ENCODE data around the gene MYH14. TPM values are rescaled to one million over a fixed set of nuclear protein-coding genes. Genes with fewer than 3 reads are reported as not detected.

MYH14 gene
- total and polyA plus RNA-seq, 10 of the 15 experiments (the other 5 are each of a cell fraction or from before 2014, with no cell fraction given): 0.06 to 0.69 (median 0.15) TPM; not detected in 4

DNA sequence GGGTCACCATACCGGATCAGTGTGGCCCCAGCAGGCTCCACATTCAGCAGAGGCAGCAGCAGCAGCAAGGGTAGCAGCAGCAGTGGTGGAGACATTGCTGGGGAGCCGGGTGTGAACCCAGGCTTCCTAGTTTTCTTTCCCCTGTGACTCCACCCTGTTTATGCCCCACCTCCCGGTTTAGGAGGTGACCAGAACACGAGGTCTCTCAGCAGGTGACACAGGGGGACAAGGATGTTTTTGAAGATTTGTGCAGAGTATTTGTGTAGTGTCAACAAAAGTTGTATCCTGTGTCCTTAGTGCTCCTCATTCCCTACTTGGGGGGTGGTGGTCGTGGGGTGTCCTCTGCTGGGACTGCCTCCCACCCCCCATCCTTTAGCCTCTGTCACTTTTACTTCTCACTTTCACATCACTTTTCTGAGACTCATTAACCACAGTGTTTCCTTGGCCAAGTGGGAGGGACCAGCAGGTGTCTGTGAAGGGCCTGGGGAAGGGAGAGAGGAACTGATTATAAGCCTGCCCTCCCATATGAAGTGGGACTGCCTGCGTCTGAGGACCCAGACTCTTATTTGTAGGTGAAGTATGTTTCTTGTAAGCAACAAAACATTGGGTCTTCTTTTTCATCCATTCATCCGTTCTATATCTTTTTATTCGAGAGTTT is 141.4 kb downstream of the MYH14 start (continued):
- TF ChIP-seq, protein P1, sequence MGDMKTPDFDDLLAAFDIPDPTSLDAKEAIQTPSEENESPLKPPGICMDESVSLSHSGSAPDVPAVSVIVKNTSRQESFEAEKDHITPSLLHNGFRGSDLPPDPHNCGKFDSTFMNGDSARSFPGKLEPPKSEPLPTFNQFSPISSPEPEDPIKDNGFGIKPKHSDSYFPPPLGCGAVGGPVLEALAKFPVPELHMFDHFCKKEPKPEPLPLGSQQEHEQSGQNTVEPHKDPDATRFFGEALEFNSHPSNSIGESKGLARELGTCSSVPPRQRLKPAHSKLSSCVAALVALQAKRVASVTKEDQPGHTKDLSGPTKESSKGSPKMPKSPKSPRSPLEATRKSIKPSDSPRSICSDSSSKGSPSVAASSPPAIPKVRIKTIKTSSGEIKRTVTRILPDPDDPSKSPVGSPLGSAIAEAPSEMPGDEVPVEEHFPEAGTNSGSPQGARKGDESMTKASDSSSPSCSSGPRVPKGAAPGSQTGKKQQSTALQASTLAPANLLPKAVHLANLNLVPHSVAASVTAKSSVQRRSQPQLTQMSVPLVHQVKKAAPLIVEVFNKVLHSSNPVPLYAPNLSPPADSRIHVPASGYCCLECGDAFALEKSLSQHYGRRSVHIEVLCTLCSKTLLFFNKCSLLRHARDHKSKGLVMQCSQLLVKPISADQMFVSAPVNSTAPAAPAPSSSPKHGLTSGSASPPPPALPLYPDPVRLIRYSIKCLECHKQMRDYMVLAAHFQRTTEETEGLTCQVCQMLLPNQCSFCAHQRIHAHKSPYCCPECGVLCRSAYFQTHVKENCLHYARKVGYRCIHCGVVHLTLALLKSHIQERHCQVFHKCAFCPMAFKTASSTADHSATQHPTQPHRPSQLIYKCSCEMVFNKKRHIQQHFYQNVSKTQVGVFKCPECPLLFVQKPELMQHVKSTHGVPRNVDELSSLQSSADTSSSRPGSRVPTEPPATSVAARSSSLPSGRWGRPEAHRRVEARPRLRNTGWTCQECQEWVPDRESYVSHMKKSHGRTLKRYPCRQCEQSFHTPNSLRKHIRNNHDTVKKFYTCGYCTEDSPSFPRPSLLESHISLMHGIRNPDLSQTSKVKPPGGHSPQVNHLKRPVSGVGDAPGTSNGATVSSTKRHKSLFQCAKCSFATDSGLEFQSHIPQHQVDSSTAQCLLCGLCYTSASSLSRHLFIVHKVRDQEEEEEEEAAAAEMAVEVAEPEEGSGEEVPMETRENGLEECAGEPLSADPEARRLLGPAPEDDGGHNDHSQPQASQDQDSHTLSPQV (IDR thresholded peaks at IDR 0.05): no peak
- TF ChIP-seq RELA (IDR thresholded peaks at IDR 0.05; ENCODE audit: borderline replicate concordance, partially characterized antibody) (no peak), JUNB (IDR thresholded peaks at IDR 0.05) (peak; percentile 35; the same call in 1 of the 2 replicates), POLR2A (IDR thresholded peaks at IDR 0.05; ENCODE audit: low read depth, low read length) (peak; percentile 96), IRF4 (IDR thresholded peaks at IDR 0.05; ENCODE audit: low read depth, low read length) (peak; percentile 92), POLR2AphosphoS2 (IDR thresholded peaks at IDR 0.05; ENCODE audit: low read depth, low read length) (0 out of 2 replicates have a peak, but pooled peaks have one; percentile 71), KDM1A (IDR thresholded peaks at IDR 0.05; ENCODE audit: borderline replicate concordance) (no peak), MEF2A (IDR thresholded peaks at IDR 0.05; ENCODE audit: insufficient read depth, low read depth, low read length) (peak; percentile 49; the same call in 1 of the 2 replicates), MYB (IDR thresholded peaks at IDR 0.05; ENCODE audit: borderline replicate concordance, low read depth, low read length) (no peak), PML (IDR thresholded peaks at IDR 0.05; ENCODE audit: low read length) (peak; percentile 85), TARDBP (IDR thresholded peaks at IDR 0.05; ENCODE audit: borderline replicate concordance) (peak; percentile 18; the same call in 1 of the 2 replicates), TAF1 (IDR thresholded peaks at IDR 0.05; ENCODE audit: borderline replicate concordance, low read depth, low read length) (peak; percentile 86), ETV6 (conservative IDR thresholded peaks at IDR 0.05 in 1 of 2, IDR thresholded peaks at IDR 0.05 in 1 of 2; ENCODE audit: borderline replicate concordance in 1 of 2, low read depth in 1 of 2) (peak in 1 of 2 experiments; percentile 92; a peak in 2 of 4 replicates), BACH1 (IDR thresholded peaks at IDR 0.05; ENCODE audit: borderline replicate concordance) (peak; percentile 66; the same call in 1 of the 2 replicates), MTA3 (IDR thresholded peaks at IDR 0.05; ENCODE audit: borderline replicate concordance, low read length) (peak; percentile 93; the same call in 1 of the 2 replicates), BHLHE40 (IDR thresholded peaks at IDR 0.05; ENCODE audit: borderline replicate concordance in 1 of 2, low read depth in 2 of 2, low read length in 1 of 2) (peak in 1 of 2 experiments; percentile 84; a peak in 2 of 4 replicates)
- TF ChIP-seq, protein P2, sequence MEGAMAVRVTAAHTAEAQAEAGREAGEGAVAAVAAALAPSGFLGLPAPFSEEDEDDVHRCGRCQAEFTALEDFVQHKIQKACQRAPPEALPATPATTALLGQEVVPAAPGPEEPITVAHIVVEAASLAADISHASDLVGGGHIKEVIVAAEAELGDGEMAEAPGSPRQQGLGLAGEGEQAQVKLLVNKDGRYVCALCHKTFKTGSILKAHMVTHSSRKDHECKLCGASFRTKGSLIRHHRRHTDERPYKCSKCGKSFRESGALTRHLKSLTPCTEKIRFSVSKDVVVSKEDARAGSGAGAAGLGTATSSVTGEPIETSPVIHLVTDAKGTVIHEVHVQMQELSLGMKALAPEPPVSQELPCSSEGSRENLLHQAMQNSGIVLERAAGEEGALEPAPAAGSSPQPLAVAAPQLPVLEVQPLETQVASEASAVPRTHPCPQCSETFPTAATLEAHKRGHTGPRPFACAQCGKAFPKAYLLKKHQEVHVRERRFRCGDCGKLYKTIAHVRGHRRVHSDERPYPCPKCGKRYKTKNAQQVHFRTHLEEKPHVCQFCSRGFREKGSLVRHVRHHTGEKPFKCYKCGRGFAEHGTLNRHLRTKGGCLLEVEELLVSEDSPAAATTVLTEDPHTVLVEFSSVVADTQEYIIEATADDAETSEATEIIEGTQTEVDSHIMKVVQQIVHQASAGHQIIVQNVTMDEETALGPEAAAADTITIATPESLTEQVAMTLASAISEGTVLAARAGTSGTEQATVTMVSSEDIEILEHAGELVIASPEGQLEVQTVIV (IDR thresholded peaks at IDR 0.05; ENCODE audit: borderline replicate concordance, partially characterized antibody): no peak
- TF ChIP-seq, protein P3, sequence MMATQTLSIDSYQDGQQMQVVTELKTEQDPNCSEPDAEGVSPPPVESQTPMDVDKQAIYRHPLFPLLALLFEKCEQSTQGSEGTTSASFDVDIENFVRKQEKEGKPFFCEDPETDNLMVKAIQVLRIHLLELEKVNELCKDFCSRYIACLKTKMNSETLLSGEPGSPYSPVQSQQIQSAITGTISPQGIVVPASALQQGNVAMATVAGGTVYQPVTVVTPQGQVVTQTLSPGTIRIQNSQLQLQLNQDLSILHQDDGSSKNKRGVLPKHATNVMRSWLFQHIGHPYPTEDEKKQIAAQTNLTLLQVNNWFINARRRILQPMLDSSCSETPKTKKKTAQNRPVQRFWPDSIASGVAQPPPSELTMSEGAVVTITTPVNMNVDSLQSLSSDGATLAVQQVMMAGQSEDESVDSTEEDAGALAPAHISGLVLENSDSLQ (IDR thresholded peaks at IDR 0.05): peak; percentile 68

All from GM12878 (cell line).